Left cardiac atrium (tissue), 4 donors: ENCODE results near the gene SNRNP70. TPM values are rescaled to one million over a fixed set of nuclear protein-coding genes. Genes with fewer than 3 reads are reported as not detected.
A peak's percentile ranks its signal among the peaks of the same experiment; 100 is the strongest.

Experiments used
- ATAC-seq, 2 donors: fragments of 200-7000 bp; cut with Tn5 transposase; one replicate each; pipeline ENCODE4 v1.9.1; 2020; ENCODE audit warnings: mild to moderate bottlenecking in 2 of 2, moderate library complexity in 2 of 2
- DNase-seq: peaks from one replicate; pipeline ENCODE4 v3.0.0-alpha.2; 2020
- intact Hi-C, 2 donors: fragments of 100-400 bp; cut with DNase I; formaldehyde crosslinking; loops; one replicate each; pipeline versions ENCODE4 v1.14.1 to v1.15.1; 2022 to 2023
- total RNA-seq, 2 donors: library from RNA; stranded (reverse); fragmentation: NEBNext Ultra II Directional; extraction: Animal tissue kit (Norgen Biotek cat#: 25700); gene quantifications; one replicate each; pipeline ENCODE4 v1.2.1, GENCODE V29; 2021
- donor health status: DM: no; HTN: yes; CAD: no.
- donor health status: DM: no; HTN: yes; CAD: no; lungs with severe emphysema.
- donor health status: DM: yes; HTN: yes; CAD: no.
- donor health status: Dilated cardiomyopathy.

The SNRNP70 gene
- total RNA-seq, 2 donors from 2014 or later: 98.3 to 134 TPM

DNA sequence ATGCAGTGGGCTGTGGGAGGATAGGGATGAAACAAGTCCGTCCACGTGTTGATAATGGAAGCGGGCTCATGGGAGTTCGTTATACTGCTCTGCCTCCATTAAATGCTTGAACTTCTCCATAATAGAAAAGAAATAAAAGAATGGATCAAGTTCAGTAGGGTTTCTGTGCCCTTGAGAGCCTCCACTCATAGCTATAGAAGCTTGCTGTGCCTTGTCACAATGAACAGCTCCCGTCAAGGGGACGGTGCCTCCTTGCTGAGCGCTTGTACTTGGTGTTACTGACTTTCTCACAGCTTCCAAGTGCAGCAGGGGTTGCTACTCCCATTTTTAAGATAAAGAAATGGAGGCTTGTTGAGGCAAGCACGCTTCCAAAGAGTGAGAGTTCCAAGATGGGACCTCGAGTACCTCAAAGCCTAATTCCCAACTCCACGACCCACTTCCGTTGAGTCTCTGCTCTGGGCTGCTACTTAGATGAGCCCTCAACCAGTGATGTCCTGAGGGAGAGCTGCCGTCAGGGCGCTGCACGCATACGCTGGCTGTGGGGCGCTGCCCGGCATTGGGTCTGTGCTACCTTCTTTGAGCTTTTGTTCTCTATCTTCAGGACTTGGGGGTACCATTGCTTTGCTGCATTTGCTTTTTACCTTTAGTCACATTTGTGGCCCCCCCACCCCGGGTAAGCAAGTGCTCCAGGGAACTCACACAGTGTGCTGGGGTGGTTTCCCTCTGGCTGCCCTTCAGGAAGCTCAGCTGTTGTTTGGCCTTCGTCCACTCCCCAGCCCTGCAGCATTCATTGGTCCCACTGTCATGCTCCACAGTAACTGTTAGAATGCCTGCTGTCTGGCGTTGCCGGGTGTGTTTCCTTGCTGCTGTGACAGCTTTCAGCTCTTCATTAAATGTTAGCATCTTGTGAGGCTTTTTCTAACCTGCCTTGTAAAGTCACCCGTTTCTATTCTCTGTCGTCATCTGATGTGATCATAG lies 9.5 kb downstream of the SNRNP70 start:
- intact Hi-C loops: loop anchor here in 1 of 2 donors (5.0 kb wide), 2 partner anchors 53 to 103 kb away; no protein-coding TSS in a partner anchor
- ATAC-seq: peak; percentile 79 to 91
- DNase-seq: peak; percentile 67

DNA sequence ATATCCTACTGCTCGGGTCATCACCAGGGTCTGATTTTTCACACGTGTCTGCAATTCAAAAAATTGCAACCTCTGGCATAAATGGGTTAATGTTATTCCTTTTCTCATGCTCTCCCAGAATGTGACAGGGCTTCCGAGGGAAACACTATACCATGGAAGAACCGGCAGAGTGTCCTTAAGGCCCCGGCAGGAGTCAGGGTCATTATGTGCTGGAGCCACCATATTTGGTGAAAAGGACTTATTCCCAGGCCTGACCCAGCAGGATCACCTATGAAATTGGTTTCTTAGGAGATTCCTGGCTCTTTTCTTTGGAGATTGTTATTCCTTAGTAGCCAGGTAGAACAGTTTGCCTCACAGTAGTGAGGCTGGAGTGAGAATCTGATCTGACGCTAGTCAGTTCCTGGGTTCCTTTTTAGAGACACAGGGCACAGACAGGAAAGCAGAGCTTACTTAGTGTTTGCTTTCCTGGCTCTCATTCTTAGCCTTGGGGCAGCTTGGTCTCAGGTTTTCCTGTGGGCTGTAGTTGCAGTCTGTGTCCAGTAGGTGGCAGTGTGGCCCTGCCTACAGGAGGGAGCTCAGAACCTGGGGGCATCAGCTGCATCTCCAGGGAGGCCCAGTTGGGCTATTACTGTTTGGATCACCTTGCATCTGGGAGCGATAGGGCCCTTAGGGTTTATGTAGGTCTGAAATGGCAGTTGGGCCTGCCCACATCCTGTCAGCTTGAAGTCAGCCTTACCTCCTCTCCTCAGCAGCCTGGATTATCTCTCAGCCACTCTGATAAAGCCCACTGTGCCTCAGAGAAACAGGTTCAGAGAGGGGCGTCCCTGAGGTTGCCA lies 12.4 kb downstream of the SNRNP70 start:
- peak; percentile 55 to 65 for ATAC-seq
- intact Hi-C loops: loop anchor here in 1 of 2 donors (5.0 kb wide), 2 partner anchors 50 to 100 kb away; no protein-coding TSS in a partner anchor
- DNase-seq: peak; percentile 61

DNA sequence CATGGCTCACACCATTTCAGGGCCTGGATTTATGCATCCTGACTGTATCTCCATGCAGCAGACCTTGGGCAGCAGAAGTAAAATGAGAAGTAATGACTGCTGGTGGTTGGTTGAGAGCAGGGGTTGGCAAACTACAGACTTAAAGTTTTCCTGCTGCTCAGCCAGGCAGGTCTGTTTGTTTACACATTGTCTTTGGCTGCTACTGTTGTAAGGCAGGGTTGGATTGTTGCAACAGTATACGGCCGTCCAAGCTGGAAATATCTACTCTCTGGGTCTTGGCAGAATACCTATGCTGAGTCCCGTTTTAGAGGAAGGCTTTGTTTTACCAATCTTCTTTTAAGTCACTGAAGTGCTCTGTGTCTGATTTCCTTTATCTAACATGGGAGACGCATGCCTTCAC lies 13.5 kb downstream of the SNRNP70 start:
- intact Hi-C loops: loop anchor here in 1 of 2 donors (5.0 kb wide), 2 partner anchors 49 to 99 kb away; no protein-coding TSS in a partner anchor
- DNase-seq (no peak), ATAC-seq (no peak)

DNA sequence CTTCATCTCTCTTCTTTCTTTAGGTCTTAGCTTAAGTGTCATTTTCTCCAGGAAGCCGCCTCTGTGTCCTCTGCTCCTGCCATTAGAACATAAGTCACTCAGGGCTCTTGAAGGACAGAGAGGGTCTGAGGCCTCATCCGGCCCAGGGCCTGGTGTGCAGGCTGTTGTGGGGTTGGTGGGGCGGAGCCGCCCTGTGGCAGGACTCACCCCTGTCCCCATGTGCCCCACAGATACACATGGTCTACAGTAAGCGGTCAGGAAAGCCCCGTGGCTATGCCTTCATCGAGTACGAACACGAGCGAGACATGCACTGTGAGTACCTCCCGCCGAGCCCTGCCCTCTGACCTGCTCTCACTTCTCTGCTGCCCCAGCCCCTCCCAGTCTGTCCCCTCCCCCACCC lies 15.9 kb downstream of the SNRNP70 start:
- ATAC-seq: no peak
- intact Hi-C loops: loop anchor here in 1 of 2 donors (5.0 kb wide), 1 partner anchor 101 kb away; no protein-coding TSS in a partner anchor
- DNase-seq: no peak

DNA sequence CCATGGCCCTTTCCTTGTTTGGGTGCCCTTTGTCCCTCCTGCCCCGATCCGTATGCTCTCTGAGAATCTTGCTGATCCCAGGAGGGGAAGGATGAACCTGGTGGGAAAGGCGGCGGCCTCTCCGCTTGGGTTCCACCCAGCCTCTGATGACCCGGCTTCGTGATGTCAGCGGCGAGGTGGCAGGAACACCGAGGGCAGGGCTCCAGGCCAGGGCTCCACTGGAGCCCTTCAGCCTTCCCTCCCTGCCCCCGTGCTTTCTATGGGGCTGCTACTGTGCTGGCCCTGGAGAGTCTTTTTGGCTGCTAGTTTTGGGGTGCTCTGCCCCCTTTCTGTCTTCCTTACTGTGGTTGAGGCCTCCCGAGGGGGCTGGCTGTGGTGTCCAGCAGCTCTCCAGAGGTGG lies 17.1 kb downstream of the SNRNP70 start:
- ATAC-seq (no peak), DNase-seq (no peak)
- intact Hi-C loops: loop anchor here in 1 of 2 donors (5.0 kb wide), 1 partner anchor 100 kb away; no protein-coding TSS in a partner anchor

DNA sequence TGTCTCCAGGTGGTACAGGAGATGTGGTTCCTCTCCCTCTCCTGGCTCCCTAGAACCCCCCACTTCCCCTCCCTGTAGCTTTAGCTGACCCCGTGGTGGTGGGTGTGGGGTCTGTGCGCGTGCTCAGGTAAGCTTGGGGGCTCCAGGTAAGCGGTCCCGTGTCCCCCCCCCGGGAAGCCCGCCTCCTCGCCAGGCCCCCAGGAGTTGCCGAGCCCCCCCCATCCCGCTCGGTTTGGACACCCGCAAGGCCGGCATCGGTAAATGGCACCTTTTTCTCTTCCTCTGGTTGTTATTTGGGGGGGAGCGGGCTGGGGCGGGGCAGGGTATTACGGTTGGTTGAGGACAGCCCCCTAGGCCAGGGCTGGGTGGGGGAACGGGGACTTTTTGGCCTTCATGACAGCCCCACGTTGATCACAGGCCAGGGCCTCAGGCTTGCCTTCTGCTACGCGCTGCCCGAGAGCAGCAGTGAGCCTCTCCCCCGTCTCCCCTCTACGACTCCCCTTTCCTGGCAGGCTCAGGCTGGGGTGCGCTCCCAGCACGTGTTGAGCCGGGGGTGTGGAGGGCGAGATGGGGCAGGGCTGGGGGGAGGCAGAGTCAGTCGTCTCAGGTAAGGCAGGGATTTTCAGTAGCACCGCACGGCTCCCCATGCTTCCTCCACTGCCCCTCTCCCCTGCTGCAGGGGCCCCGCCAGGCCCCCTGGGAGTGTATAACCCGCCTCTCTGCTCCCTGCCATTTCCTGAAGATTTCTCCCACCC lies 18.3 kb downstream of the SNRNP70 start:
- intact Hi-C loops: loop anchor here in 1 of 2 donors (5.0 kb wide), 1 partner anchor 99 kb away; no protein-coding TSS in a partner anchor
- no peak for DNase-seq

DNA sequence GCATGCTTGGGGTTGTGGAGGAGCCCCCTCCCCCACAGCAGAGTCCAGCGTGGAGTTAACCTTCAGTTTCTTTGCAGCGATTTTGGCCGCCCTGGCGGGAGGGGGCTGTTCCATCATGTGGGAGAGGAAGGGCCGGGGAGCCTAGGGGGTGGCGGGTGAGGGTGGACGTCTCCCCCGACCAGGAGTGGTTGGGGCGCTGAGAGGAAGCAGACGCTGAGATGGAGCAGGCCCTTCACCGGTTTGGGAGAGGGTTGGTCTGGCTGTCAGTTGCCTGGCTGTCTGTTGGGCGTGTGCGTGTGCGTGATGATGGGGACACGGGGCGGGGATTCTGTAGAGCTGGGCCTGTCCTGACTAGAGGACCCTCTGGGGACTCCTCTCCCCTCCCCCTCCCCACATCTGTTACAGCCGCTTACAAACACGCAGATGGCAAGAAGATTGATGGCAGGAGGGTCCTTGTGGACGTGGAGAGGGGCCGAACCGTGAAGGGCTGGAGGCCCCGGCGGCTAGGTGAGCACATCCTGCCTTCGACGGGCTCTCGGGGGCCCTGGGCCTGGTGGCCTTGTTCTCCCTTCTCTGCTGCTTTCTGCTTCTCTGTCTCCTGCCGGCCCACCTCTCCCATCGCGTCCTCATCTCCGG lies 19.1 kb downstream of the SNRNP70 start:
- DNase-seq (no peak), ATAC-seq (no peak)
- intact Hi-C loops: loop anchor here in 1 of 2 donors (5.0 kb wide), 1 partner anchor 98 kb away; no protein-coding TSS in a partner anchor

More for the DNA sequence above, 18.3 kb downstream of the SNRNP70 start:
- no peak for ATAC-seq

DNA sequence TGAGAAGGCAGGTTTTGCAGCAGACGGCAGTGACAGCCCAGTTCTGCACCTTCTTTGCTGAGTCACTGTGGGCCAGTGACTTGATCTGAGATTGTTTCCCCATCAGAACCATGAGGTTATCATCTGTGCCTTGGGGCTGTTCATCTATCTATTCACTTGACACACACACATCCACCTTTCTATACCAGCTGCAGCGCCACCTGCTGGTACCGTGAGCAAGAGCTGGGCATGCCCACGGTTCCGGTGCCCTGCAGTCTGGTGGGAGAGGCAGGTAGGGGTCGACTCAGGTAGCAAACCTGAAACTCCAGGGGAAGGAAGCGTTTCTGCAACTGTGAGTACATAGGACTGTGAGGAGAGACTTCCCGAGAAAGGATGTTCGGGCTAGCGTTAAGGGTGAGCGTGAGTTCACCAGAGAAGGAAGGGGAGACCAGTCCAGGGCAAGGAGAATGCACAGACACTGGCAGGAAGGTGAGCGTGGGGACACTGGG lies 21.4 kb downstream of the SNRNP70 start:
- ATAC-seq (peak in 1 of 2 donors; percentile 11), DNase-seq (peak; percentile 64)
- intact Hi-C loops: no loop called here

DNA sequence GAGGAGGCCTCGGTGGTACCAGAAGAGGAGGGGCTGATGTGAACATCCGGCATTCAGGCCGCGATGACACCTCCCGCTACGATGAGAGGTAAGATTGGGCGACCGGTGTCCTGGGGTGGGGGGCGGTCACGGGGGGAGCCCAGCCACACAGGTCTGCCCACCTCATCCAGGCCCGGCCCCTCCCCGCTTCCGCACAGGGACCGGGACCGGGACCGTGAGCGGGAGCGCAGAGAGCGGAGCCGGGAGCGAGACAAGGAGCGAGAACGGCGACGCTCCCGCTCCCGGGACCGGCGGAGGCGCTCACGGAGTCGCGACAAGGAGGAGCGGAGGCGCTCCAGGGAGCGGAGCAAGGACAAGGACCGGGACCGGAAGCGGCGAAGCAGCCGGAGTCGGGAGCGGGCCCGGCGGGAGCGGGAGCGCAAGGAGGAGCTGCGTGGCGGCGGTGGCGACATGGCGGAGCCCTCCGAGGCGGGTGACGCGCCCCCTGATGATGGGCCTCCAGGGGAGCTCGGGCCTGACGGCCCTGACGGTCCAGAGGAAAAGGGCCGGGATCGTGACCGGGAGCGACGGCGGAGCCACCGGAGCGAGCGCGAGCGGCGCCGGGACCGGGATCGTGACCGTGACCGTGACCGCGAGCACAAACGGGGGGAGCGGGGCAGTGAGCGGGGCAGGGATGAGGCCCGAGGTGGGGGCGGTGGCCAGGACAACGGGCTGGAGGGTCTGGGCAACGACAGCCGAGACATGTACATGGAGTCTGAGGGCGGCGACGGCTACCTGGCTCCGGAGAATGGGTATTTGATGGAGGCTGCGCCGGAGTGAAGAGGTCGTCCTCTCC lies 22.6 kb downstream of the SNRNP70 start:
- DNase-seq: no peak
- intact Hi-C loops: no loop called here
- no peak for ATAC-seq

DNA sequence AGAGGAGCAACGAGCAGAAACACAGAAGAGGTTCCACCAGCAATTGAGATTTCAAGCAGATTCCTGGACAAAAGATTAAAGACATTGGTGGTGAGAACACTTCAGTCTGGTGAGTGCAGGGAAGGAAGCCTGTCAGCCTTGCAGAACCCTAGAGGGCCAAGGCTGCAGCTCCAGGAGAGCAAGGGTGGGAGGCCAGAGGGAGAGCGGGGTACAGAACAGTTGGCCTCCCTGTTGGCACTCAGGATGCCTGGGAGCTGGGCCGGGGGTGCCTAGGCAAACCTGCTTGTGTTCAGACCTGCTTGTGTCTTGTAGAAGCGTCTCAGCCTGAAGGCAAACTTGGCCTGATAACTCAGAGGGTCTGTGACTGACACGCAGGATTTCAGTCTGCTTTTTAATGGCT lies 23.8 kb downstream of the SNRNP70 start:
- ATAC-seq (no peak), DNase-seq (no peak)
- intact Hi-C loops: no loop called here

DNA sequence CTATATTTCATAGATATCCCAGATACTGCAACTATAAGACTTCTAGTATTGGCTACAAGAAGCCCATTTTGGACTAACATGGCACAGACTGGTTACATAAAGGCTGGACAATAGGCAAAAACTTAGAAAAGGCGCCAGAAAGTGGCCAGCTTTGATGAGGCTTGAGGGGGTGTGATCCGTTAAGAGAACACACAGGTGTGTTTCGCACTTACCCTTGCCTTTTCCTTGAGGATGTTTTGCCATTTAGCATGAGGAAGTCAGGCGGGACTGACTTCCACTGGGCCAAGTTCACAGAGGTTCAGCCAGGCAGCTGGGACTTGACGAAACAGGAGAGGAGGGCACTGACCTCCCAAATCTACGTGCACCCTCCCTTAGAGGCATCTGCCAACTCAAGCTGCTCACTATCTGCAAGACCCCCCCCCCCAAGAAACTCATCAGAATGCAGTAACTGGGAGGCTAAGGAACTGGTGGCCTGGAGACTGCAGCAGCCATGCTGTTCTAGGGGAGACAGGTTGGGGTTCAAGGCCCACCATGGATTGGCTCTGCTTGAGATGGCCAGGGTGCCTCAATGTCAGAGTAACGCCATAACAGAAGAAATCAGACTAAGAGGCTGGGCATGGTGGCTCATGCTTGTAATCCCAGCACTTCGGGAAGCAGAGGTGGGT lies 24.4 kb downstream of the SNRNP70 start:
- no peak for DNase-seq
- no peak for ATAC-seq
- intact Hi-C loops: loop anchor here in 1 of 2 donors (5.0 kb wide), 1 partner anchor 38 kb away; no protein-coding TSS in a partner anchor

DNA sequence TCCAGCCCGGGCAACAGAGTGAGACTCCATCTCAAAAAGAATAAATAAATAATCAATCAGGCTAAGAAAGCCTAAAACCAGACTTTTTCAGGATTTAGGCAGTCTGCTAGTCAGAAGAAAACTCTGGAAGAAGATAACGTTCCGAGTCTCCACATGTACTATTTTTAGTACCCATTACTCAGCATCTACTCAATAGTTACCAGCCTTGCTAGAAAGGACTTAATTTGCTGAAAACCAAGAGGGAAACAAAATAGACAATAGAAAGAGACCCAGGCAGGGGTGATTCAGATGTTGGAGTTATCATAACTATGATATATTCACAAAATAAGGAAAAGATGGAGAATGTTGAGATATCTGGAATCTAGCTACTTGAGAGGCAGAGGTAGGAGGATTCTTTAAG lies 25.3 kb downstream of the SNRNP70 start:
- intact Hi-C loops: loop anchor here in 1 of 2 donors (5.0 kb wide), 1 partner anchor 37 kb away; no protein-coding TSS in a partner anchor
- ATAC-seq (no peak), DNase-seq (no peak)

DNA sequence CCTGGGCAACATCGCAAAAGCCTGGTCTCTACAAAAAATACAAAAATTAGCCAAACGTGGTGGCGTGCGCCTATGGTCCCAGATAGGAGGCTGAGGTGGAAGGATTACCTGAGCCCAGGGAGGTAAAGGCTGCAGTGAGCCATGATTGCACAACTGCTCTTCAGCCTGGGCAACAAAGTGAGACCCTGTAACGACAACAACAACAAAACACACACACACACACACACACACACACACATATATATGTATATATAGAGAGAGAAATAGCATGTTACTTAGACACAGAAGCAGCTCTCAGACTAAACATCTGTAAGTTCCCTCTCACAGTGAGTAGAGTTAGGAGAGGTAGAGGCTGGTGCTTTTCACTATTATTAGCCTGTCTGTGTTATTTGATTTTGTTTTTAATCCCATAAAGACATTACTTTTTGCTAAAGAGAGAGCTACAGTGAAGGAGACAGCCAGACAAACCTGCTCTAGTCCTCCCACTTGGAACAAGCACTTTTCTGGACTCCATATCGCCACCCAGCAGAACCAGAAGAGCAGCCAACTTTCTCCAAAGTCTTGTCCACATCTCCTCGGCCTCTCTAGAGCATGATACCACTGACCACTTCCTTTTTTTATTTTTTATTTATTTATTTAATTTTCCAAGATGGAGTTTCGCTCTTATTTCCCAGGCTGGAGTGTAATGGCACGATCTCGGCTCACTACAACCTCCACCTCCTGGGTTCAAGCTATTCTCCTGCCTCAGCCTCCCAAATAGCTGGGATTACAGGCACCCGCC lies 26.2 kb downstream of the SNRNP70 start:
- no peak for DNase-seq
- intact Hi-C loops: loop anchor here in 1 of 2 donors (5.0 kb wide), 1 partner anchor 36 kb away; no protein-coding TSS in a partner anchor
- ATAC-seq: no peak

DNA sequence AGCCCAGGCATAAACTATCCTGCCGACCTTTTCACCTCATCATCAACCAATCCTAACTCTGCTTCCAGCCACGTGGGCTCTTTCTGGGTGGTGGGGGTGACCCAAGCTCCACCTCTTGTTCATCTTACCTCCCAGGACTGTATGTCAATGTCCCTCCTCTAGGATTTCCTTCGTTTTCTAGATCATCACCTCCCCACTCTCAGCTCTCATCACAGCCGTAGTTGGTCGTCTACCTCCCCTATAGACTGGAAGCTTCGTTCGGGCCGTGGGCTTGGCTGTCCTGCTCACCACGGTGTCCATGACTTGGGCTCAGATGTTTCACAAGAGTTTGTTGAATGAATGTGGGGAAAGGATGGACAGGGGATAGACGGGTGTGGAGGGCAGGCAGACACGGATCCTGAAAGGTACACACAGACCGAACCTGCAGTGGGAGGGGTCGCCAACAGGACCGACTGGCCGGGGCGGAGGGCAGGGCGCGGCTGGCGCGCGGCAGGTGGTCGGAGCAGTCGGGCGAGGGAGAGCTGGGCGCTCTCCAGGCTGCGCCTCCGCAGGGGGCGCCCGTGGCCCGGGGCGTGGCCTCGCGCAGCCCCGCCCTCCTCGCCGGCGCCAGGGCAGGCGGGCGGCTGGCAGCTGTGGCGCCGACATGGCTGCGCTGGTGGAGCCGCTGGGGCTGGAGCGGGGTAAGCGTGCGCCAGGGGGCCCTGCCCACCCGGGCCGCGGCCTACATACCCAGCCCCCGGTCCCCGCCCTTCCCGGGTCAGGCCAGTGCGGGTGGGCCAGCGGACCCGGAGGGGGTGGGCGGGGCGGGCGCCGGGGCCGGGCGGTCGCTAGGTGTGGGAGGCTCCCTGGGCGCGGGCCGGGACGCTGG lies 28.7 kb downstream of the SNRNP70 start, which contains the start of gene LIN7B:
Gene LIN7B, plus strand, starts transcription at position 609 of the 868 bp plus-strand sequence. Its CDS starts 35 bp downstream, at position 644.
- ATAC-seq: peak; percentile 66 to 72
- intact Hi-C loops: loop anchor here in 1 of 2 donors (5.0 kb wide), 1 partner anchor 33 kb away; no protein-coding TSS in a partner anchor
- DNase-seq: peak; percentile 76
